SW480 (cell line): ENCODE measurements around the gene GNLY.
"Not testable (repeated sequence)": the region's sequence is repeated elsewhere in the genome, so short reads cannot be mapped to it uniquely, and the experiment has no call there.

Experiments used
- DNase-seq: peaks from one replicate; pipeline ENCODE4 v3.0.0-alpha.2; 2016; ENCODE audit warnings: low spot score

Gene GNLY

GRCh38 chr2:85694052-85695025 is at the start of gene GNLY:
TSS of gene GNLY (plus strand) at chr2:85694358. CDS start at chr2:85694419, 61 bp downstream.
- DNase-seq, result peak; percentile 57

GRCh38 chr2:85644909-85645308 is 49.2 kb upstream of the GNLY start:
- no peak for DNase-seq

- DNase-seq, result no peak
Measured at GRCh38 chr2:85646166-85646565, 48.0 kb upstream of the GNLY start.

- no peak for DNase-seq
Measured at GRCh38 chr2:85647823-85648526, 46.2 kb upstream of the GNLY start.

DNA sequence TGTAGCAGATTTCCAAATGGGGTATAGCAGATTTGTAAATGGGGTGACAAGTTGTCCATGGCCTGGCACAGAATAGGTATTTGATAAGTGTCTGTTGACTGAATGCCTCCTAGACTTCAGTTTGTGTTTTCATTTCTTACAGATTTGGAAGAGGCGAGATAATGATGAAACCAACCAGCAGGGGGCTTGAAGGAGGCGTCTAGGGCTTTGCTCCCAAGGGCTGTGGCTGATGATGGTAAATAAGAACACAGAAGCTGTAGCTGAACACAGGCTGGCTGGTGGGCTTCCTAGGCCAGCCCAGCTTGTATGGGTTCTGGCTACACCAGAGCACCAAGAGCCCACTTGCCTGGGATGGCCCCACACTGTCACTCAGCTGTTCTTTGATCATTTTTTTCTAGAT is 45.5 kb upstream of the GNLY start:
- no peak for DNase-seq

DNA sequence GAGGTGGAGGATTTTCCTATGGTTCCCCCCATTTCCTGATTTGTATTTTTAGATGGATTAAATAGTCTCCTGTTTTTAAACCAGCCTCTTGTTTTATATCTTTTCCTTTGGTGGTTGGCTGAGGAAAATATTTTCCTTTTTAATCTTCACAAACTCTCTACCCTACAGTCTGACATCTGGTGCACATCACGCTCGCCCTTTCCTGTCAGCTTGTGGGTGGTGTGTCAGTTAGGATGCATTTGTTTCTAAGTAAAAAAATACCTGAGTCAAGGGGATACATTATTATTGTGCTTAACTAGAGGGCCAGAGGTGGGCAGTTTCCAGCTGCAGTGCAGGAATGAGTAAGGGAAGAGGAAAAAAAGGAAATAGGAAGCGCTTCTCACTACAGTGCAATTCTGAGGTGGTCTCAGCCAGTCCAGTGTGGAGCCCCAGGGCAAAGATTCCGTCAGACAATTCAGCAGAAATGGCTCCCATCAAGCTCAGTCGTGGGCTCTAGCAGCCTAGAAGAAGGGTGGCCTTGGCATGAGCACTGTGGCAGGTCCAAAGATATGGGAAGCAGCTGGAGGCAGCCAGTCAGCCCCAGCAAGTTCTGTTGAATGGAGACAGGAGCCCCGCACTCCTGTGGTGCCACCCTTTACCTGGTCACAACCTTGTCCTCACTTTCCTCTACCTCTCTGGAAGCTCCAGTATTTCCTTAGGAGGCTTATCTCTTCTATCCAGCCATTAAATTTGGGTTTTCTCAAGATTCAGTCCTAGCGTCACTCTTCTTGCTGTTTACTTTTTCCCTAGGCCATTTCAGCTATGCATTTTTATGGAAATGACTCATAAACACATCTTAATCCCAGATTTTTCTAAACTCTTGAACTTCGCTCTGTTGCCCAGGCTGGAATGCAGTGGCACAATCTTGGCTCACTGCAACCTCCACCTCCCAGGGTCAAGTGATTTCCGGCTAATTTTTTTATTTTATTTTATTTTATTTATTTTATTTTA is 44.7 kb upstream of the GNLY start:
- no peak for DNase-seq

DNA sequence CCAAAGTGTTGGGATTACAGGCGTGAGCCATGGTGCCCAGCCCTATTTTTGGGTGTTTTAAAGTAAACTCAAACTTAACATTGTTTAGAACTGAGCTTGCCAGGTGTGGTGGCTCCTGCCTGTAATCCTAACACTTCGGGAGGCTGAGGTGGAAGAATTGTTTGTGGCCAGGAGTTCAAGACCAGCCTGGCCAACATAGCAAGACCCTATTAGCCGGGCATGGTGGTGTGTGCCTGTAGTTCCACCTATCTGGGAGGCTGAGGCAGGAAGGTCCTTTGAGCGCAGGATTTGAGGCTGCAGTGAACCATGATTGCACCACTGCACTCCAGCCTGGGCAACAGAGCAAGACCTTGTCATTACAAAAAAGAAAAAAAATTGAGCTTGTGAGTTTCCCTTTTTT is 43.7 kb upstream of the GNLY start:
- DNase-seq, result no peak

- DNase-seq, result no peak
Measured at GRCh38 chr2:85651097-85651496, 43.1 kb upstream of the GNLY start.

DNA sequence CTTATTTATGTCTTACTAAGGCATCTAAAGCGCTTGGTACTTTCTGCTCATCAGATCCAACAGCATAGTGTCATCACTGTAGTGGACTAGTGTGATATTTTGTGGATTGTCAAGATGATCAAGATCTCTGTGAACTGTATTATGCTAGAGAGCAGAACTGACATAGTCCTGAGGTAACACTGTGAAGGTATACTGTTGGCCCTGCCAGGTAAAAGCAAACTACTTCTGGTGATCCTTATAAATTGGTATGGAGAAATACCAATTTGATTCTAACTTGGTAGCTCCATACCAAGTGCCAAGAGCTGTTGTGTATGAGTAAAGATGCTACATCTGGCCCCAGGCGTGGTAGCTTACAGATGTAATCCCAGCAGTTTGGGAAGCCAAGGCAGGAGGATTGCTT is 42.1 kb upstream of the GNLY start:
- no peak for DNase-seq

DNA sequence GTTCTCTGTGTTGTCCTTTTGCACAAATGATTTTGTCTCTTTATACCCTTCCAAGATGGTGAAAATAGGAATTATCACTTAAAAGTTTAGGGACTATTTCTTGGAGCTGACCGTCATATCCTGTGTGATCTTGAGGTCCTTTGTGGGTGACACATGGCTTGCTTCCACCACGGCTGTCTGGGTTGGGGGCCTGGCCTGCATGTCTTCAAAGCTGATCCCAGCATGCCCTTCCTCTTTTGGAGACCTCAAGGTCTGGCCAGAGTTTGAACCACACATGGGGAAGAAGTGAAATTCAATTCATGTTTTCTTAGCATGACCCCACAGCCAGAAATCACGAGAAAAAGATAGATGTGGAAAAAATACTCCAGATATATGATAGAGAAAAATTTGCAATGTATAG is 40.2 kb upstream of the GNLY start:
- DNase-seq, result no peak

- DNase-seq, result no peak
Measured at GRCh38 chr2:85655961-85656417, 38.2 kb upstream of the GNLY start.

GRCh38 chr2:85656468-85656867 is 37.7 kb upstream of the GNLY start:
- no peak for DNase-seq

GRCh38 chr2:85657399-85657798 is 36.8 kb upstream of the GNLY start:
- DNase-seq, result not testable (repeated sequence)

DNA sequence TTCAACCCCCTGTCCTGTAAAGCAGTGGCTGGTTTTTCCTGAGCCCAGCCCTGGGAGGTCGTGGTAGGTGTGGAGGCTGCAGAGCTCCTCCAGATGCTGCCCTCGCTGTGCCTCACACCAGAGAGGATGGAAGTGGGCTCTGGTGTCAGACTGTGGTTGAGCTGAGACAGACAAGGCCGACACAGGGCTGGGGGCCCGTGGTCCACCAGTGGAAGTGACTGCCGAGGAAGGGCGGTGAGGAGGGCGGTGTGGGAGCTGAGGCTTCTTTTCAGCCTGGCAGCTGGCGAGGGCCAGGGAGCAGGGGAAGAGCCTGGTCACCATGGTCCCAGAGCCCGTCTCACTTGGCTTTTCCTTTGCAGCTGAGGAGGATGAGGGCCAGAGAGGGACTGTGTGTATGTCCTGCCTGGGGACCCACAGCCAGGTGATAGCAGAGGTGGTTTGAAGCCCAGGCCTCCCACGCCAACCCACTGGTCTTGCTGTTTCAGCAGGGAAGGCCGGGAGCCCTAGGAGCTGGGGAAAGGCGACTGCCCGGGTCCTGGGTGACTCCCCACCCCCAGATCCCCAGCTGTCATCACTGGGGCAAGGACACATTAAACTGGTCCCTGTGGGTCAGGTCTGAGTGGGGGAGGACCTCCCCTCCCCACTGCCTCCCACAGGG is 34.7 kb upstream of the GNLY start:
- DNase-seq, result no peak

- not testable (repeated sequence) for DNase-seq
Measured at GRCh38 chr2:85660301-85660700, 33.9 kb upstream of the GNLY start.

- DNase-seq, result no peak
Measured at GRCh38 chr2:85660725-85661124, 33.4 kb upstream of the GNLY start.

GRCh38 chr2:85661139-85661858 is 32.9 kb upstream of the GNLY start:
- no peak for DNase-seq

DNA sequence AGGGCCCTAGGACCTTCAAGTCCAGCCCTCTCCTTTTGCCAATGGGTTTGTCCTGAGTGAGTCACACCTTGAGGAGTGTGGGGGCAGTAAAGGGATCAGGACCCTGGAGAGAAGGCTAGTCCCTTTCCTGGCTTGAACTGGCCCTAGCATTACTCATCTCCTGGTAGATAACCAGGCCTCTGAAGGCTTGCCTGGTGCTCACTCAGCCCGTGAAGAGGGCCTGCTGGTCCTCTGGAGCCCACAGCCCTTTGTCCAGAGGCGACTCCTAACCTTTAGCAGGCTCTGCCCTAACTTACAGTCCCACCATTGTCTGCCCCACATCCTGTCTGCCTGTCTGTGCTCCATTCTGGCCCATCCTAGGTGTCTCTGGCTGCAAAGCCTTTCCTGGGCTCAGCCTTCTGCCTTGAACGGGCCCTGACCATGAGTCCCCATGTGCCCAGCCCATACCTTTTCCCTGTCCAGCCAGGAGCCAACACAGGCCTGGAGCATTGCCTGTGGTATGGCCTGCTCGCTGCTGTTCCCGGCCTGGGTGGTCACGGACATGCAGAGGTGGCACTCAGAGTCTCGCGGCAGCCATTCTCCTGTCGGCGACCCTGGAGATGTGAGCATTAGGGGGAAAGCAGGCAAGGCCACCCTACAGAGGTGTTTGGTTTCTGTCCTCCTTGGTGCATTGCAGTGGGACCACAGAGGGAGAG is 31.1 kb upstream of the GNLY start:
- peak; percentile 61 for DNase-seq

- DNase-seq, result no peak
Measured at GRCh38 chr2:85663594-85664565, 30.3 kb upstream of the GNLY start.
